GM19324 (cell line): ENCODE data around the gene CYP19A1.
"Not testable (repeated sequence)": the region's sequence is repeated elsewhere in the genome, so short reads cannot be mapped to it uniquely, and the experiment has no call there.

Source experiments
- ATAC-seq: cut with Tn5 transposase; IDR thresholded peaks from one replicate; pipeline ENCODE4 v1.9.1; 2021; ENCODE audit warnings: mild to moderate bottlenecking, moderate library complexity; ENCODE audit not compliant: unreplicated experiment, low FRiP score

Gene CYP19A1

DNA sequence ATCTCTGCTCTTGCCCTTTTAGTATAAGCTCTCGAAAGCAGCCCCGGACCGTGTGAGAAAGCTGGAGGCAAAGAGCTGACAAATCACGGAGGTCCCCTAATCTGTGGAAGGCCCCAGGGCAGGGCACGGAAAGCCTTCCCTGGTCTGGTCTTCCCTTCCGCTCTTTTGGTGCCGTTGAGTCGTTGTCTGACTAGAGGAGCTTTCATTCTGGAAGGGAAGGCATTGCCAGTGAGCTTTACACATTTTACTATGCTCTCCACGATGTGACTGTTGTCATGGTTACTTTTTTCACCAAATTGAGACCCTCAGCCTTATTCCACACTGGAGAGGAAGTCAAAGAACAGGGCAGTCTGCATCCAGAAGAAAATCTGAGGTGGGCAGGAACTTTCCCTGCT is 71.7 kb downstream of the CYP19A1 start:
- no peak for ATAC-seq

DNA sequence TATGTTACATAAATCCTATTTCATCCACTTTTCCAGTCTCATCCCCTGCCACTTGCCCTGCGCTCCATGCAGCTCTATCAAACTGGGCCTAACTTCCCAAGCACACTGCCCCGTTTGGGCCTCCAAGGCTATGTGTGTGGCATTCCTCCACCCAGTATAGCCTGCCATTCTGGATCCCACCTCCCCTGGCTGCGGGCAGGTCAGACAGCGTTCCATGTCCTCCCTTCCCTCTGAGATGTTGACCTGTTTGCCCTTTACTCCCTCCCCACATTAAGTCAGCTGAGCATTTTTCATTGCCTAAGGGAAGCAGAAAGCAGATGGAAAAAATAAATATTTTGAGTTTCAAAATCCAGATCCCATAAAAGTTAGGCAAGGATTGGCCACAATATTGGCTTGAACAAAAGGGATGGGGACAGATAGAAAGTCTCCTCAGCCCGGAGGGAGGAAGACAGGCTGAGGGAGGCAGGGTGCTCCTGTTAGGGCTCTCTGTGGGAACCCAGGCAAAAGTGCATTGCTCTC is 73.3 kb downstream of the CYP19A1 start:
- no peak for ATAC-seq

DNA sequence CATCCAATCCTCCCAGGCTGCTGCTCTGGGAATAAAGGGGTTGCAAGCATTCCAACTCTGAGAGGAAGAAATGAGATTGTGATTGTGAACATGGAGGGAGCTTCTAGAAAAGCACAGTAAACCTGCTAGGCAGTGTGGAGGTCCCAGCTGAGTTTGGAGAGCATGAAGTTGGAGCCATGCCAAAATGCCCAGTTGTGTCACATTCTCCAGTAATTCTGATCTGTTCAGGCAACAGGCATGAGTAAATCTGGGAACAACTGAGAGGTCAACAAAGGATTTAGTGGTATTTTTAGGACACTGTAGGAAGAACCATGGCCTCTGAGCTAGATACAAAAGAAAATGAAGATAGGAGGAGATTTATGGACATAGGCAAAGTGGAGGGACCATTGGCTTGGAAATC is 74.7 kb downstream of the CYP19A1 start:
- ATAC-seq = no peak

DNA sequence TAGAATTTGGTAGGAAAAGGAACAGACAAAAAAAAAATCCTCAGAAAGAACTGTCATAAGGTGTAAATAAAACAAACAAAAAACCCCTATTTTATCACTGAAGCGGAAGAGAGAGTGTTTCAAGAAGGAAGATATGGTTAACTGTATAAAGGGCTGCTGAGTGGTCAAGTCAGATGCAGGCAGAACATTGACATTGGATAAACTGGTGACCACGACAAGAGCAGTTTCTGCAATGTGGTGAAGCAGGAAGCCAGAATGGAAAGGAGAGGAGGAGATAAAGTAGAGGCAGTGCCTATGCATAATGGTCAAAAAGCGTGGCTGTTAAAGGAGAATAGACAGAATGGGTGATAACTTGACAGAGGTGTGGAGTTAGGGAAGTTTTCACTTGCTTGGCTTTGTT is 75.3 kb downstream of the CYP19A1 start:
- ATAC-seq = no peak

DNA sequence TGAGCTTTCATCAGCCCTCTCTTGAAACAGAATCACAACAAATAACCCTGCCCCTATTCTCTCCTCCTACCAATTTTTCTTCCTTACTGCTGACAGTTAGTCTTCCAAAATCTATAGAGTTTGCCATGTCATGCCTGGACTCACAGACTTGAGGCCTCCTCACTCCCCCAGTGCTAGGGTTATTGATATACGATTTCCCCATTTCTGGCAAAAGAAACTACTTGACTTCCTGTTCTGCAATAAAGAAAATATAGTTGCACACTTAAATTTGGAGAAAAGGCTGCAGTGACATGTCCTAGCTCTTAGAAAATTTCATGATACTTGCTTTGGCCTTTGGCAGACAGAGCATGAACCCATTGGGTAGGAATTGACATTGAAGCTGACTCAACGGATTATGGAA is 75.9 kb downstream of the CYP19A1 start:
- ATAC-seq = no peak

DNA sequence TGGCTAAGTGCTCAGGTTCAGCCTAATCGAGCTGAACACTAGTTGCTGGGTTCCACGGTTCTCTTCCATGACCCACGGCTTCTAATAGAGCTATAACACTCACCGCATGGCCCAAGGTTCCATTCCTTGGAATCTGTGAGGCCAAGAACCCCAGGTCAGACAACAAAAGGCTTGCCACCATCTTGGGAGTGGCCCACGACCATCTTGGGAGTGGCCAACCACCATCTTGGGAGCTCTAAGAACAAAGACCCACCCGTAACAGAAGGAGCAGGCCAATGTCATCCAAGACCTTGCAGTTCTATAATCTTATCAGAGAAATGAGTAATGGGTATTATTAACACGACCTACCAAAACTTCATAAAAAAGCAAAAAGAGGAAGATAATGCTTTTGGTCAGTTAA is 77.3 kb downstream of the CYP19A1 start:
- not testable (repeated sequence) for ATAC-seq

DNA sequence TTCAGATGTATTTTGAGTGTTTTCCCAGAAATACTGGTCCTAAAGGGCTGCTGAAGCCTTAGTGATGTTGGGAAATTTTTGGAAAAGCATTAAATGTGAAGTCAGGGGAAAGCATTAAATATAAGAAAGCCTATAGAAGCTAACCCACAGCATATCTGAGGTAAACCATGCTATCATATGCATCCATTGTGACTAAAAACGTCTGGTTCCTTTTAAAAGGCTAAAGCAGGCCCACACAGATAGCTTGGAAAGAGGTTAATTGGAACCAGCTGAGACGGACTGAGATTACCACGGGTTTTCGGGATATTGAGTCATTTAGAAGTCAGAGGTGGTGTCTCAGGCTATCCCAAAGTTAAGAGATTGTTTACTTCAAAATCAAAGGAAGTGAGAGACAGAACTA is 78.2 kb downstream of the CYP19A1 start:
- ATAC-seq = no peak

DNA sequence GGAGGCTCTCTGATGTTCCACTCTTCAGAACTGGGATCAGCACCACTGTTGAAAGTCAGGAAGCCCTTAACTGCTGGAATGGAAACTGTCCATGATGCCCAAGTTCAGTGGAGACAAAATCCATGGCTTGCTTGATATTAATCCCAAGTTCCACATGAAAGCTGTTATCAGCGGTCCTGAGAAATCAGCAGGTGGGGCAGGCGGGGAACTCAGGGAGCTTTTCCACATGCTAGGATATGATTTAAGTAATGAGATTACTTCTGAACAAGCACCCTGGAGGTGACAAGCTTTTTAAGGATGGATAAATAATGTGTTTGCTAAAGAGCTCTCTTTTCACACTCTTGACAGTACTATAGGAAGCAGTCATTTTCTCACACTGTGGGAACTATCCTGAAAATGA is 82.9 kb downstream of the CYP19A1 start:
- no peak for ATAC-seq

DNA sequence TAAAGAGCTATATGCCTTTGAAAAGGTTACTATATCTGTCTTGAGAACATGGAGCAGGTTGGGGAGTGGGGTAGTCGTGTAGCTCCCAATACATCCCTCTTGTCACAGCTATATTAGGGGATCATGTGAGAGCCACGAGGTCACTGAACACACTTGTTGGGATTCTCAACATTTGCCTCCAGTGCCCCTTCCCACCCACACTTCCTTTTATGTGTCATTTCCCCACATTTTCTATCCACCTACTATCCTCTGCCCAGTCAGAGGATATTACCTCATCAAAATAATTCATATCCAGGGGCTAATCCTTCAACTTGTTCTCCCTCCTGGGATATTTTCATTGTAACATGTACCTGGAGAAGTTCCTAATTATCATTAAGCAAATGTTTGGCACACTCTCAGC is 85.0 kb downstream of the CYP19A1 start:
- ATAC-seq = no peak

DNA sequence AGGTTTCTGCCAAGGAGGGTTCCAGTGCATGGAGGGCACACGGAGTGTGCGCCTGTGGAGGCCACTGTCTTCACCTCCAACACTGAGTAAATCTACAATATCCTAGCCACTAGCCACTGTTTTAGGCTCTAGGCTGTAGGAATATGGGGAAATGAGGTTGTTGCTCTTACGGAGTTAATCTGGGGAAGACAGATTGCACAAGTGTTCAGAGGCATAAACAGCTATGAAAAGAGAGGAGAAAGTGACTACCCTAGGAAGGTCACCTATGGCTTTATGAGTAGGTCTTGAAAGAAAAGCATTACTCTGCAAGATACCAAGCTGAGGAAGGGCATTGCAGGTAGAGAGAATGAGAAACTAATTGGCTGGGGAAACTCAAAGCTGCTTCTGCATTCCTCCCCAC is 85.7 kb downstream of the CYP19A1 start:
- no peak for ATAC-seq

DNA sequence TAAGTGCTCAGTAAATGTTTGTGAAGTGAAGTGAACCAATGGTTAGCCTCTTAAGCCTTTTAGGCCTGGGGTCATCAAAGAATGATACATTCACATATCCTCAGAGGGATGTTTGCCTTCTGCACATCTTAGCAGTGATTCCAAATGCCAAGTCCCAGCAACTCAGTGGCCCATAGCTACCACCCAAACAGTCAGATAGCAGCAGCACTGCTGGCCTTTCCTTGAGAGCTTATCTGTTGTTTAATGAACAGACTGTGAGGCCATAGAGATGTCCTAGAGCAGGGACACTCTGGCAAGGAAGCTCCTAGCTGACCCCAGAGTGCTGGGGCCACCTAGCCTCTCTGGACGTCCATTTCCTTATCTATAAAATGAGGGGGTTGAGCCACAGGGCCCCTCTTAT is 86.8 kb downstream of the CYP19A1 start:
- ATAC-seq = no peak

DNA sequence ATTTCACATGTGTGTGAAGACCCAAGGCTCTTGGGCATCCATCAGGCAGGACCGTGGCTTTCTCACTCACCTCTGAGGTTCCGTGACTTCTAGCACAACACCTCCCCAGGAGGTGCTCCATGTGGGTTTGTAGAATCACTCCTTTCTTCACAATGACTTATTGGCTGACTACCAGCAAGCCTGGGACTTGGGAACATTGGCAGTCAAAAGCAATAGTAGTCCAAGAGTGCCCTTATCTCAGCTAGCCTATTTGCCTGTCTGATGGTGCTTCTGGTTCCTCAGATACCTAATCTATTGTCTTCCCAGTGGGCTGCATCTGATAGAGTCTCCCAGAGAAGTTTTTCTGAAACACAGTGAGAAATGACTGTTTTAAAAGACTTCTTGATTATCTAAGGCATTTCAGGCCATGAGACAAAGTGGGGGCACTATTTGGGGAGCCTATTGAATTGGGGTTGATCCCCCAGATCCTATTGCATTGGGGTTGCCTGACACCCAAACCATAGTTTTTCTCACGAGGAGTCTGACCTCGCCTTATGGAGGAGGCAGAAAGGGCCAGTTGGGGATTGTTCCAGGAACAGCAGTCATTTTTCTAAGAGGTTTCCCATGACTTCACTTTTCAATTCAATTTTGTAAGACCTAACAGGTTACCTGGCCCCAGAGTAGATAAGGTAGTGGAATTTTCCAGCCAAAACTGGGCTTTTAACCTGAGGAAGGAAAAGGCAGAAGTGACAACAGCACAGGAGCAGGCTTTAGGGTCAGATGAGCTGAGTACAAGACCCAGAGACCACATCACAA is 88.0 kb downstream of the CYP19A1 start:
- ATAC-seq = no peak

DNA sequence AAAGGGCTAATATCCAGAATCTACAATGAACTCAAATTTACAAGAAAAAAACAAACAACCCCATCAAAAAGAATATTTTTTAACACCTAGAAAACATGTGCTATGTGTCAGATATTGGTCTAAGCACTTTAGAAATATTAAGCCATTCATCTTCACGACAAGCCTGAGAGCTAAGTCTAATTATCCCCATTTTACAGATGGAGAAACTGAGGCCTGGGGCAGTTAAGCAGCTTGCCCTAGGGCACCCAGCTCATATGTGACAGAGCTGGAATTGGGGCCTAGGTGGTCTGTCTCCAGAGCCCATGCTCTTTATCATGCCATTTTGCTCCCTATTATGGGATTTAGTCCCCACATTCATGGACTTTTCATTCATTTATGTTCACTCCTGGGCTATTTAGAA is 92.8 kb downstream of the CYP19A1 start:
- ATAC-seq = no peak

DNA sequence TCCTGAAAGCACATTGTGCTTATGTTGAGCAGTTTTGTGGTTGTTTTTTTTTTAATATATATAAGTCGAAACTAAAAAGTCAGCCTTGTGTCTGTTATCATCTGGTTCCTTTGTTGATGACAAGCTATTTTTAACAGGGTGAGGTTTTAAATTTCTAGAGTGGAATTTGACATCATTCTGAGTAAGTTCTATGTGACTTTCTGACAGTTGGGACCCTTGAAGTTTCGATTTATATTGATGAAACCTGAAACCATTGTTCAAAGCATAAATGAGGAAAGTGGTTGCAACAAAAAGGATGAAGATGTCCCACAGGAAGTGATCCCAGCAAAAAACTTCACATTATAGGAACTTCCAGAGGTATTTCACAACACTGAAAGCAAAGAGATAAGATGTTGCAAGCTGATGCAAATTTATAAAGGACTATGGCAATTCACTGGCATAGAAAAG is 94.0 kb downstream of the CYP19A1 start:
- ATAC-seq = no peak

DNA sequence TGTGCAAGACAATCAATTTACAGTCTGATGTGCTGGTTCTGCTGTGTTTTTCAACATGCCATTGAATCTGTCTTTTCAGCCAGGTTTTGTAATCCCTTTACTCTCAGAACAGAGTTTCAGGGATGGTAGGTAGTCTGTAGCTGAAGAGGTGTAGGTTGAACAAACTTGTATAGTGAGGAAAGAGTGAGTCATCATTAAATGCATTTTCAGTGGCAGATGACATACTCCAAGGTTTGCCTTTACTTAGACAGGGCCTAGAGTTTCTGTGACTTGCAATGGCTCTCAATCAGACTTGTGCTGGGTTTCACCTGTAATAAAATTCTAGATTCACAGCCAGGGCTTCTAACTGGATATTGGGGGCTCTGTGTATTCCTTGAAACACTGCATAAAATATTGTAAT is 94.6 kb downstream of the CYP19A1 start:
- no peak for ATAC-seq

DNA sequence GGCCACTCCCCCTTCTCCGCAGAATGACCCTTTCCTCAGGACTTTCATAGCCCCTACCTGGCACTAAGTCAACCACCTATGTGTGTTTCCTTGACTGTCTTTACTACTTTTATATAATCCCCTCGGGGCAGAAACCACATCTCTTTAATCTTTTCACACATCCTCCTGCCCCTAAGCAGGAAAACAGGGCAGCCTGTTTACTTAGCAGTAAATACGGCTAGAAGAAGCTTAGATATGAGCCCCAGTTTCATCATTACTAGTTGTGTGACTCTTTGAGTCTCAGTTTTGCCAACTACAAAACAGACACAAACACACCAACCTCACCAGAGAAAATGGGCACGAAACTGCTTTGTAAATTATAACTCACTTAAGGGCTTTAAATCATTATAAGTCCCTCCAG is 98.3 kb downstream of the CYP19A1 start:
- no peak for ATAC-seq

DNA sequence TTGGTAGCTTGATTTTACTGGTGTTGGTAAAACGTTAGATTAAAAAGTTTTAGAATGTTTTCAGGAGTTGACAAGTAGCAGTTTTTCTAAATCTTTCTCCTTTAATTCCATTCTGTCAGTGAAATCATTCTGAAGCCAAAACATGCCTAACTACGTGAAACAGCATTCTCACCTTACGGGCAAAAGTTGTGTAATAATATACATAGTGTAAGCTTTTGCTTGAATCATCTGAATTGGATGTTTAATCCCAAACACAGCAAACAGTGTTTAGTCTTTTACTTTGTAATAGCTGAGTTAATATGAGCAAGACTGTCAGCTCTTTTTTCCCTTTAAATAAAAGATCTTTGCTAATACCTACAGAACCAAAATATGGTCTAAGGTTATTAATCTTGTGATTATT is 100.6 kb downstream of the CYP19A1 start:
- ATAC-seq = no peak

DNA sequence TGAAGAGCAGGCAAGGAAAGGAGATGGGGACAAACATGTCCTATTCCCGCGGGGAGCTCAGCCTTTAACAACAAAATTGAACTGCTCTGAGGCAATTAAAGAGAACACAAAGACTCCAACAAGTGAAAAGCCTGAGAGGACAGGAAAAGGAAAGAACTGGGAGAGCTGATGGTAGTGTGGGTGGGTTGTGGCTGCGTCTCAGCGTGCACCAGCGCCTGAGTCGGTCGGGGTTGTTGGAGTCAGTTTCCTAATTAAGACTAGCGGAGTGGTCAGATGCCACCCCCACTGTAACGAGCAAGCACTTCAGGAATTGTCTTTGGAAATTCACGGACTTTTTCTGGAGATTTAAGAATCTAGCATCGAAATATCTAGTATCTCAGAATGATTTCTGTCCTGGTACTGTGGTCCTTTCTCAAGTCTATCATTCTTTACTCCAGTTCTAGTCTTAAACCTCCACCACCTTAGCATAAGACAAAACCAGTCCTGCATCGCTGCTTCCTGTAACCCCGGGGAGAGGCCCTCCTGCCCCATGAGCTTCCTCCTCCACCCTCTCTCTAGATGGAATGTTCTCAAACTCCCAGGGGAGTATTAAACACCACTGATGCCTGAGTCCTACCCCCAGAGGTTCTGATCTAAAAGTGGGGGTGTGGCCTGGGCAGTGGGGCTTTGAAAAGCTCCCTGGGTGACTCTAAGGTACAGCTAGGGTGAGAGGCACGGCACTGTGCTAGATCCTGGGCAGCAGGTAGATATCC is 104.0 kb downstream of the CYP19A1 start:
- ATAC-seq = no peak

DNA sequence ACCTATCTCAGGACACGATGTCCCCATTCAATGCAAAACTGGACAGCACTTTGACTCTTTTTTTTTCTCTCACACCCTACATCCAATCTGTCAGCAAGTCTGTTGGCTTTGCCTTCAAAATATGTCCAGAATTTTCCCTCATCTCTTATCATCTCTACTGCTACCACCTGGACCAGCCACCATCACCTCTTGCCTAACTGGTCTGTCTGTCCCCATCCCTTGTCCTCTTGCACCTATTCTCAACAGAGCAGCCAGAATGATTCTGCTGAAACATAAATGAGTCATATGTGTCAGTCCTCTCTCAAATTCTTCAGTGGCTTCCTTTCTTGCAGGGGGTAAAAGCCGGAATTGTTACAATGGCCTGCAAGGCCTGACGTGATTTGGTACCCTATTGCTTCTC is 105.8 kb downstream of the CYP19A1 start:
- no peak for ATAC-seq

DNA sequence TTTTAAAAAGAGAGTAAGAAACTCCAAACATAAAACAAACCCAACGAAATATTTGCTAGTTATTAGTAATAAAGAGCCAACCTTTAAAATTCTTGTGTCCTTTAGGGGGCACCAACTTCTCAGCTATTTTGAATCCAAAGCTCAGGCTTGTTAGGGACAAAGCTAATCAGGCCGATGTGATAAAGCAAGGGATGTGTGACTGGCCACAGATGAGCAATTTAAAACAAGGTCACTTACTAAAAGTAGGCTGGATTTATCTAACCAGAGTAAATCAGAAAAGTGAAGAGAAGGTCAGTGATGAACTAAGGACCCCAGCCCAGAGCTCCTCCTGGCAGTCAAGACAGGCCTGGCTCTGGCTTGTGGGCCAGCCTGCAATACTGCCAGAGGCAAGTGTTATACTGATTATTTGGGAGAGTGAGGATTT is 108.5 kb downstream of the CYP19A1 start:
- ATAC-seq = no peak

DNA sequence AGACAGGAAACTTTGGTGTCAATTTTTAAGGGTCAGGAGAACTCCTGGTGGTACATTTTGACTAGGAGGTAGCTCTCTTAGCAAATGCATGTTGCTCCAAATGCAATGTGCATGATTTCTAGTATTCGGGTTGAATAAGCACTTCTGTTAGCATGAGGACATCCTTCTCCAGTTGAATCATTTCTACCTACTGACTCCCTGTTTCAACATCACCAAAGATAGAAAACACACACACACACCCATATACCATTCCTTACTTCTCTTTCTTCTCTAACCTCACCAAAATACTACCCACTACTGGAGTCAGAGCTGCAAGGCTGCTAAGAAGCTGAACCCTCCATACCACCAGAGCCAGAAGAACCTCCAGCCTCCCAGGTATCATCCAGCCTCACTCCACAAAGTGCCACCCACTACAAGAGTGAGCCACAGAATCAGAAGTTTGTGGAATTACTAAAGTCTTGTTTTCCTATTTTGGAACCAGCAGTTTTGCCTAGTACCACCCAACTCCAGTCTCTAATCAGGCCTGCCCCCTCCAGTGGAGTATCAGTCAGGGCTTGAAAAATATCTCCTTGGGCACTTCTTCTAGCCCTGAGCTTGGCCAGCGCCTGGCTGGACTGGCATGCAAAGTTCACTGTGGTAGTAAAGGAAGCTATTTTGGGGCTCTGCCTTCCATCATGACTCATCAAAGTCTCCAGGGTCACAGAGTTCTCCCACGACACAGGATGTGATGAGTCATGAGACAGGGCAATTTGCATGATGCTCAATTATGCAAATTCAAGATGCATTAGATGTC is 110.3 kb downstream of the CYP19A1 start:
- ATAC-seq = peak; percentile 81
